Bronchial epithelial cell (primary cell): ENCODE results near the gene CKS1B. TPM values are rescaled to one million over a fixed set of nuclear protein-coding genes. Genes with fewer than 3 reads are reported as not detected.

ENCODE experiments used
- DNase-seq: peaks from one replicate; pipeline ENCODE4 v3.0.0-alpha.2; 2010; ENCODE audit warnings: low read depth
- FAIRE-seq: peaks from 2 replicates; lab custom pipeline; 2011; peaks lifted over from hg19 to GRCh38; lab: Jason Lieb, UNC
- H3K27me3 ChIP-seq: 2 replicates; pipeline ENCODE4 v1.5.1; 2011; ENCODE audit warnings: low read length; ENCODE audit not compliant: control insufficient read depth, insufficient read depth
- H3K36me3 ChIP-seq: 2 replicates; pipeline ENCODE4 v1.5.1; 2011; ENCODE audit warnings: low read length; ENCODE audit not compliant: control insufficient read depth, insufficient read depth
- H3K4me3 ChIP-seq: 2 replicates; pipeline ENCODE4 v1.5.1; 2011; ENCODE audit warnings: mild to moderate bottlenecking, low read depth, low read length, control low read depth
- CTCF ChIP-seq: IDR thresholded peaks from 2 replicates; pipeline ENCODE4 v1.5.1; 2011; ENCODE audit warnings: mild to moderate bottlenecking, moderate library complexity, low read length, control low read depth, inconsistent platforms; ENCODE audit not compliant: insufficient read depth, severe bottlenecking
- total RNA-seq: library from RNA; depleted of rRNA; stranded (reverse); fragments of >200 nt; gene quantifications from 2 replicates; pipeline ENCODE4 v1.2.1, GENCODE V29; 2014

Gene CKS1B
- total RNA-seq, 1 donor from 2014 or later = 56.3 TPM

- no peak for TF ChIP-seq CTCF
- Histone ChIP-seq H3K4me3 (no peak overlapping the region), H3K36me3 (no peaks in the 10 kb centered on the region), H3K27me3 (no peaks in the 10 kb centered on the region)
- FAIRE-seq (no peak), DNase-seq (peak; percentile 44)
Measured at GRCh38 chr1:155026154-155026553, 51.7 kb downstream of the CKS1B start.

- no peak for TF ChIP-seq CTCF
- Histone ChIP-seq H3K27me3 (no peaks in the 10 kb centered on the region), H3K4me3 (no peak overlapping the region), H3K36me3 (no peaks in the 10 kb centered on the region)
- peak; percentile 52 for DNase-seq
- peak; percentile 43 for FAIRE-seq
Measured at GRCh38 chr1:155026588-155026987, 52.1 kb downstream of the CKS1B start.

Other genes starting within 250 kb of the CKS1B start
- gene KCNN3, start 104.4 kb upstream of the CKS1B start, total RNA-seq = under 0.01 TPM in 1 of 2 replicates, not detected in the other
- 11.3 and 24.6 TPM in 2 replicates for gene PMVK, start 38.0 kb upstream of the CKS1B start, total RNA-seq
- 23.7 and 28.3 TPM in 2 replicates for gene PBXIP1, start 18.6 kb upstream of the CKS1B start, total RNA-seq
- gene PYGO2, start 12.9 kb upstream of the CKS1B start, total RNA-seq = 7.4 and 20.0 TPM in 2 replicates
- gene SHC1, start 3.9 kb upstream of the CKS1B start, total RNA-seq = 216 and 351 TPM in 2 replicates
- 40.8 and 49.3 TPM in 2 replicates for gene FLAD1, start 8.7 kb downstream of the CKS1B start, total RNA-seq
- gene LENEP, start 18.9 kb downstream of the CKS1B start, total RNA-seq = 0.51 TPM in 1 of 2 replicates, not detected in the other
- gene ZBTB7B, start 28.1 kb downstream of the CKS1B start, total RNA-seq = 46.1 and 112 TPM in 2 replicates
- under 0.01 and 0.13 TPM in 2 replicates for gene DCST2, start 59.1 kb downstream of the CKS1B start, total RNA-seq
- gene DCST1, start 59.1 kb downstream of the CKS1B start, total RNA-seq = not detected in 2 replicates
- 181 and 322 TPM in 2 replicates for gene ADAM15, start 76.6 kb downstream of the CKS1B start, total RNA-seq
- gene EFNA4, start 89.1 kb downstream of the CKS1B start, total RNA-seq = 8.7 and 12.9 TPM in 2 replicates
- gene EFNA3, start 104.2 kb downstream of the CKS1B start, total RNA-seq = 3.7 and 11.9 TPM in 2 replicates
- 31.9 and 54.3 TPM in 2 replicates for gene EFNA1, start 153.2 kb downstream of the CKS1B start, total RNA-seq
- gene SLC50A1, start 161.2 kb downstream of the CKS1B start, total RNA-seq = 149 and 161 TPM in 2 replicates
- gene DPM3, start 165.8 kb downstream of the CKS1B start, total RNA-seq = 37.4 and 43.5 TPM in 2 replicates
- gene KRTCAP2, start 198.6 kb downstream of the CKS1B start, total RNA-seq = 76.3 and 133 TPM in 2 replicates
- 0.26 and 0.64 TPM in 2 replicates for gene TRIM46, start 199.2 kb downstream of the CKS1B start, total RNA-seq
- gene THBS3, start 233.2 kb downstream of the CKS1B start, total RNA-seq = 16.3 and 19.6 TPM in 2 replicates
- gene MTX1, start 234.0 kb downstream of the CKS1B start, total RNA-seq = 48.4 and 49.5 TPM in 2 replicates